Chondrocyte (in vitro differentiated cells): Measurements from ENCODE around the gene ZNF345. TPM values are rescaled to one million over a fixed set of nuclear protein-coding genes. Genes with fewer than 3 reads are reported as not detected.

ENCODE experiments used
- total RNA-seq: library from RNA; stranded (reverse); gene quantifications from 3 replicates; pipeline ENCODE4 v1.2.1, GENCODE V29; 2021

Gene ZNF345
- total RNA-seq, 1 donor from 2014 or later: 4.7 TPM

Other genes with a start within 250 kb of the ZNF345 start
- 10.7 to 17.3 TPM (median 12.5 TPM) in 3 replicates for gene ZNF382, start 245.6 kb upstream of the ZNF345 start, total RNA-seq
- 8.0 to 10.2 TPM (median 8.9 TPM) in 3 replicates for gene ZNF461, start 184.0 kb upstream of the ZNF345 start, total RNA-seq
- gene ZNF567, start 163.3 kb upstream of the ZNF345 start, total RNA-seq: 4.9 to 6.9 TPM (median 6.4 TPM) in 3 replicates
- 2.5 to 7.5 TPM (median 4.0 TPM) in 3 replicates for gene ZNF850, start 78.1 kb upstream of the ZNF345 start, total RNA-seq
- gene ZNF790, start 12.5 kb upstream of the ZNF345 start, total RNA-seq: 8.1 to 10.2 TPM (median 8.1 TPM) in 3 replicates
- gene ZNF829, start 65.4 kb downstream of the ZNF345 start, total RNA-seq: 2.0 to 4.1 TPM (median 2.1 TPM) in 3 replicates
- 6.9 to 11.4 TPM (median 7.6 TPM) in 3 replicates for gene ZNF568, start 65.5 kb downstream of the ZNF345 start, total RNA-seq
- gene ZNF420, start 227.6 kb downstream of the ZNF345 start, total RNA-seq: 7.1 to 12.0 TPM (median 7.3 TPM) in 3 replicates